Measurements from ENCODE around the gene POM121.
"Not testable (repeated sequence)": the region's sequence is repeated elsewhere in the genome, so short reads cannot be mapped to it uniquely, and the experiment has no call there.

DNA sequence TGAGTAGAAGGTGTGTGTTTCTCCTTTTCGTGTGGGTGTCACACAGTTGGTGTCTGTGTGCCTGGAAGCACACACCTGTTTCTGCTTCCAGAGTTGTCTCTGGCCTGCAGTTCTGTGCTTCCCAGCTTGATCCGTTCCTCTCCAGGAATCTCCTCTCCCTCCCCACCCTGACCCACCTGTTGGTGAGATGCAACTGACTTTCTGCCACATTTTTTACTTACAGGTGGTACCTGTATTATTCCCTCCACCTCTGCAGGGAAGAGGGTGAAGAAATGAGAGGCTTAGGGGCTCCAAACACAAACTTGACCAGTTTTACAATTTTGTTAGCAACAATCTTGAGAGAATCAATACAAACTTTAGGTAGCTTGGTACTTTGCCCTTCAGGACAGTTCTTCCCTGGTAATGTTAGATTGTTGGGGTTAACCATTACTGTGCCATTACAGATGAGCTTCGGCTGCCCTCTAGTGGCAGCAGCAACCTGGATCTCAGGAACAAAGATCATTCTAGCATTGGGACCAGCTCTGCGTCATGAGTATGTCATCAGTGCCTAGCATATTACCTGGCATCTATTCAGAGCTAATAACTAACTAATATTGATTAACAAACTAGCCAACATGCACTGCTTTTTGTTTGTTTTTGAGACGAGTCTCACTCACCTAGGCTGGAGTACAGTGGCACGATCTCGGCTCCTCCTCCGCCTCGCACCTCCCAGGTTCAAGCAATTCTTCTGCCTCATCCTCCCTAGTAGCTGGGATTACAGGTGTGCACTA is 10.0 kb upstream of the POM121 start:
- TF ChIP-seq, protein P1, sequence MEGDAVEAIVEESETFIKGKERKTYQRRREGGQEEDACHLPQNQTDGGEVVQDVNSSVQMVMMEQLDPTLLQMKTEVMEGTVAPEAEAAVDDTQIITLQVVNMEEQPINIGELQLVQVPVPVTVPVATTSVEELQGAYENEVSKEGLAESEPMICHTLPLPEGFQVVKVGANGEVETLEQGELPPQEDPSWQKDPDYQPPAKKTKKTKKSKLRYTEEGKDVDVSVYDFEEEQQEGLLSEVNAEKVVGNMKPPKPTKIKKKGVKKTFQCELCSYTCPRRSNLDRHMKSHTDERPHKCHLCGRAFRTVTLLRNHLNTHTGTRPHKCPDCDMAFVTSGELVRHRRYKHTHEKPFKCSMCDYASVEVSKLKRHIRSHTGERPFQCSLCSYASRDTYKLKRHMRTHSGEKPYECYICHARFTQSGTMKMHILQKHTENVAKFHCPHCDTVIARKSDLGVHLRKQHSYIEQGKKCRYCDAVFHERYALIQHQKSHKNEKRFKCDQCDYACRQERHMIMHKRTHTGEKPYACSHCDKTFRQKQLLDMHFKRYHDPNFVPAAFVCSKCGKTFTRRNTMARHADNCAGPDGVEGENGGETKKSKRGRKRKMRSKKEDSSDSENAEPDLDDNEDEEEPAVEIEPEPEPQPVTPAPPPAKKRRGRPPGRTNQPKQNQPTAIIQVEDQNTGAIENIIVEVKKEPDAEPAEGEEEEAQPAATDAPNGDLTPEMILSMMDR (IDR thresholded peaks at IDR 0.05; ENCODE audit: borderline replicate concordance, extremely low read depth, low read length, poor library complexity, severe bottlenecking), result peak; percentile 67
- TF ChIP-seq EZH2 (IDR thresholded peaks at IDR 0.05; ENCODE audit: borderline replicate concordance, low read depth, low read length, severe bottlenecking), result not testable (repeated sequence)
